NCI-H1417 treated with DMSO at 0.1 percent for 48 hours (cell line): Measurements from ENCODE around the gene MEDAG.

ENCODE experiments used
- DNase-seq: peaks from one replicate; lab custom pipeline; 2025; lab: John Stamatoyannopoulos, UW

Gene MEDAG

GRCh38 chr13:30905932-30906383 is at the start of gene MEDAG:
Gene MEDAG (plus strand): TSS chr13:30906271. CDS start chr13:30906516, 245 bp downstream.
- DNase-seq: no peak

GRCh38 chr13:30857018-30857417 is 49.1 kb upstream of the MEDAG start:
- DNase-seq: no peak

GRCh38 chr13:30857636-30858035 is 48.4 kb upstream of the MEDAG start:
- no peak for DNase-seq

- DNase-seq: no peak
These were observed 46.7 kb upstream of the MEDAG start for GRCh38 chr13:30859326-30859725.

- no peak for DNase-seq
These were observed 44.9 kb upstream of the MEDAG start for GRCh38 chr13:30861163-30861562.

GRCh38 chr13:30861836-30862467 is 44.1 kb upstream of the MEDAG start:
- DNase-seq: no peak

GRCh38 chr13:30862707-30863106 is 43.4 kb upstream of the MEDAG start:
- DNase-seq: no peak

- no peak for DNase-seq
These were observed 42.8 kb upstream of the MEDAG start for GRCh38 chr13:30863231-30863630.

GRCh38 chr13:30863796-30864195 is 42.3 kb upstream of the MEDAG start:
- no peak for DNase-seq

- DNase-seq: no peak
These were observed 41.5 kb upstream of the MEDAG start for GRCh38 chr13:30864433-30865122.

- DNase-seq: no peak
These were observed 40.7 kb upstream of the MEDAG start for GRCh38 chr13:30865123-30866049.

- peak; percentile 24 for DNase-seq
These were observed 39.4 kb upstream of the MEDAG start for GRCh38 chr13:30866677-30867076.

- DNase-seq: no peak
These were observed 38.9 kb upstream of the MEDAG start for GRCh38 chr13:30867089-30867669.

- no peak for DNase-seq
These were observed 37.1 kb upstream of the MEDAG start for GRCh38 chr13:30868799-30869470.

- no peak for DNase-seq
These were observed 36.6 kb upstream of the MEDAG start for GRCh38 chr13:30869491-30869890.

GRCh38 chr13:30870049-30870884 is 35.8 kb upstream of the MEDAG start:
- DNase-seq: no peak

- DNase-seq: no peak
These were observed 35.0 kb upstream of the MEDAG start for GRCh38 chr13:30870916-30871587.

GRCh38 chr13:30871588-30872275 is 34.3 kb upstream of the MEDAG start:
- DNase-seq: no peak

GRCh38 chr13:30872276-30872594 is 33.8 kb upstream of the MEDAG start:
- DNase-seq: no peak
